HL-60/S4 (cell line): ENCODE results near the gene COL5A3.
"Not testable (repeated sequence)": the region's sequence is repeated elsewhere in the genome, so short reads cannot be mapped to it uniquely, and the experiment has no call there.

ENCODE experiments used
- in situ Hi-C: fragments of 300-500 bp; cut with MboI; formaldehyde crosslinking; loops from 2 replicates; pipeline ENCODE4 v1.14.3; 2022; ENCODE audit warnings: low sequenced_read_pairs

Gene COL5A3

GRCh38 chr19:9972103-9972502 is 38.2 kb downstream of the COL5A3 start:
- in situ Hi-C loops: no loop called here

- in situ Hi-C loops: no loop called here
These were observed 39.0 kb downstream of the COL5A3 start for GRCh38 chr19:9971166-9971897.

DNA sequence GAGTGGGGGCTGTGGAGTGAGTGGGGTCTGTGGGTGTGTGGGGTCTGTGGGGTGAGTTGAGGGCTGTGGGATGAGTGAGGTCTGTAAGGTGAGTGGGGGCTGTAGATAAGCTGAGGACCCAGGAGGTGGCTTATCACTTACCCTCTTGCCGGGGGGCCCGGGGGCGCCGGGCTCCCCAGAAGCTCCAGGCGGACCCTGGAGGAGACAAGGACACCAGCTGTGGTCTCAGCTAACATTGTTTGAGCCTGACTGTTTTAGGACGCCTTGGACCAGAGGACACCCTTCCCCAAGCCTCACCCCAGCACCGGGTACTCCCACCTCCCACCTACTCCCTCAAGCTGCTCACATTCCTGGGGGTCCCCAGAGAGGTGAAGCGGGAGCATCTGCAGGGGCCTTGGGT is 39.8 kb downstream of the COL5A3 start:
- in situ Hi-C loops: no loop called here

- in situ Hi-C loops: no loop called here
These were observed 40.7 kb downstream of the COL5A3 start for GRCh38 chr19:9969688-9969975.

GRCh38 chr19:9968820-9969687 is 41.2 kb downstream of the COL5A3 start:
- in situ Hi-C loops: no loop called here

DNA sequence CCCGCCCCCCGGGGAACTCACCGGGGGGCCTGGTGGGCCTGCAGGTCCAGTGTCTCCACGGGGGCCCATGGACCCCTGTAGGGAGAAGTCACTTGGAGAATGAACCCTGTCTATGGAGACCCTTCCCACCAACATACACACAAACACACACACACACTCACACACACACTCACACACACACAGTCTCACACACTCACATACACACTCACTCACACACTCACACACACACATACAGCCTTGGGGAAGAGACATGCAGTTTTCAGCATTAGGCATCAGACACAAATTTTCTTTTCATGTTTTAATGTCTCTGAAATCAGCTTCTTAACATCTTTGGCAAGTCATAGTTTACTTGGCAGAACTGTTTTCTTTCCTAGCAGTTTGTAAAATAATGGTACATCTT is 43.0 kb downstream of the COL5A3 start:
- in situ Hi-C loops: no loop called here

DNA sequence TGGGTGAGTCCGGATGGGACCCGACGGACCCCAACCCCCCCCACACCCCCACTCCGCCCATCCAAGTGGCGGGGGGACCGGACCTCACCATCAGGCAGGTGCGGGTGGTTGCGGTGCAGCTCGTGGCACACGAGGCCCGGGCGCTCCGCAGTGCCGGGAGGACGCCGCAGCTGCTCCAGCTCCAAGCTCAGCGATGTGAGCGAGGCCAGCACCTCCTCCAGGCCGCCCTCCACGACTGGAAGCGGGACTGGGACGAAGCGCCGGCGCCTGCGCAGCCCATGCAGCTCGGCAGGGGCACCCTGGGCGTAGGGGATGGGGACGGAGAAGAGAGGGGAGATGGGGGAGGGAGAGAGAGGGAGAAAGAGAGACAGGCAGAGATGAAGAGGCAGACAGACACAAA is 43.9 kb downstream of the COL5A3 start:
- in situ Hi-C loops: no loop called here

DNA sequence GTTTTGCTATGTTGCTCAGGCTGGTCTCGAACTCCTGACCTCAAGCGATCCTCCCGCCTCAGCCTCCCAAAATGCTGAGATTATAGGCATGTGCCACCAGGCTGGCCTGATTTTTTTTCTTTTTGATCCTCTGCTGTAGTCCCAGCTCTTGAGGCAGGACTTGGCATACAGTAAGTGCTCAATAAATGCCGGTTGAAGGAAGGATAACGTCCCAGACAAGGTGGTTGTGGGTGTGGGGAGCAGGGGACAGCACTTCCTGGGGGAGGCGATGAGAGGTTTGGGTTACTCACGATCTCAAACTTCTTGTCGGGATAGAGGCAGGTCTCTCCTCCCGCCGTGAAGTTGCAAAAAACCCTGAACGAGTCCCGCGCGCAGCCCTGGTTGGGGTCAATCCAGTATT is 44.3 kb downstream of the COL5A3 start:
- in situ Hi-C loops: no loop called here

GRCh38 chr19:9962623-9963290 is 47.5 kb downstream of the COL5A3 start:
- in situ Hi-C loops: no loop called here

- in situ Hi-C loops: no loop called here
These were observed 49.2 kb downstream of the COL5A3 start for GRCh38 chr19:9961103-9961502.

- in situ Hi-C loops: no loop called here
These were observed 51.9 kb downstream of the COL5A3 start for GRCh38 chr19:9958379-9958821.

DNA sequence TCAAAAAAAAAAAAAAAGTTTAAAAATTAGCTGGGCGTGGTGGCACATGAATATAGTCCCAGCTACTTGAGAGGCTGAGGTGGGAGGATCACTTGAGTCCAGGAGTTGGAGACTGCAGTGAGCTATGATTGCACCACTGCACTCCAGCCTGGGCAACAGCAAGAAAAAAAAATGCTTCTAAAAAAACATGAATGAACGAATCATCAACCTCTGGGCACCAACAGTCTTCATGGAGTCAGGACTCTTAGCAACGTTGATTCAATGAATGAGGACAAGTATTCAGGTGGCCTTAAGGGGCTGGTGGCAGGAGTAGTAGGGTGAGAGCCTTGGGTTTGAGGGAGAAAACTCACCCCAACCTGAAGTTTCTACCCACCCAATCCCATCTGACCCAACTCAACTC is 53.3 kb downstream of the COL5A3 start:
- in situ Hi-C loops: no loop called here

DNA sequence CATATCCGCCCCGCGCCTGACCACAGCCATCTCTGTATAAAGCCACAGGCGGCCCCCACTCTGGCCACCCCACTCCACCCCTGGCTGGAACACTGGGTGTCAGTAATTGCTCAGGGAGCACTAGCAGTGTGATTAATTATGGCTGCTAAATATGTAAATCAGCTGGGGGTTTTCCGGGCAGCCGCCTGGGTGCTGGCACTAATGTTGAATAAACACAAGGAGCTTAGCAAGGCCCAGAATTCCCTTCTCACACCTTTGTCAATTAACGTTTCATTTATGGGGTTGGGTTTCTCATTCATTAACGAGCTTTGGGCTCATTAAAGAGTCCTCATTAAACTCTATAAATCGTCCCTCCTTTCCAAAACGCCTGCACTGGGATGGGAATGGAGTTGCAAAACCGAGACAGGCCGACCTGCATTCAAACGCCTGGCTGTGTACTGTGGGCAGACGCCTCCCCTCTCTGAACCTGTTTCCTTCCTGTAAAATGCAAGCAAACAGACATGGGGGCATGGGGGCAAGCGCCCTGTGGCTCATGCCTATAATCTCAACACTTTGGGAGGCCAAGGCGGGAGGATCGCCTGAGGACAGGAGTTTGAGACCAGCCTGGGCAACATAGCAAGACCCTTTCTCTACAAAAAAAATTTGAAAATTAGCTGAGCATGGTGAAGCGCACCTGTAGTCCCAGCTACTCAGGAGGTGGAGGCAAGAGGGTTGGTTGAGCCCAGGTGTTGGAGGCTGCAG is 56.3 kb downstream of the COL5A3 start:
- in situ Hi-C loops: no loop called here

DNA sequence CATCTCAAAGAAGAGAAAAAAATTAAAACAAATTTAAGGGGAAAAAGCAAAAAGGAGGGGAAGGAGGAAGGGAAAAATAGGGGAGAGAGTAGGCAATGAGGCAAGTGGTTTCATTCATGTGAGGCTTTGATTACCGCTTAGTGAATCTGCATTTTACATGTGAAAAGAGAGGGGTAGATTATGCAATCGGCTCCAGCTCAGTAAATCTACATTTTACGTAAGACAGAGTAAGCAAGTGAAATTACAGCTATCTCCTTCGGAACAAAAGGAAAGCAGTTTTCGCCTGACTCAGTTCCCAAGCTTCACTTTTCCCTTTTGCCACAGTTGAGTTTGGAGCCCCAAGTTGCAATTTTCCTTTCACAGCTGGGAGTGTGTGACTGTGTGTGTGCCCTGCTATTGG is 58.0 kb downstream of the COL5A3 start:
- in situ Hi-C loops: no loop called here

DNA sequence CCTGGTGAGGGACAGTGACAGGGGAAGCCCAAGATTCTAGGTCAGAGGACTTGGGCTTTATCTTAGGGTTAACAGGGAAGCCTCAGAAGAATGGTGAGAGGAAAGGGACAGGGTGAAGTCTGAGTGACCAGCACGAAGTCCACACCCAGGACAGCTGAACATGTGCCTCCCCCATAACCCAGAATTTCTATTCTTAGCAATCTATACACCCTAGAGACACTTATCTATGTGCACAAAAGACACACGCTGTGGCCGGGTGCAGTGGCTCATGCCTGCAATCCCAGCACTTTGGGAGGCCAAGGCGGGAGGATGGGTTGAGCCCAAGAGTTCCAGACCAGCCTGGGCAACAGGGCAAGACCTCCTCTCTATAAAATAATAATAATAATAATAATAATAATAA is 62.9 kb downstream of the COL5A3 start:
- in situ Hi-C loops: no loop called here

DNA sequence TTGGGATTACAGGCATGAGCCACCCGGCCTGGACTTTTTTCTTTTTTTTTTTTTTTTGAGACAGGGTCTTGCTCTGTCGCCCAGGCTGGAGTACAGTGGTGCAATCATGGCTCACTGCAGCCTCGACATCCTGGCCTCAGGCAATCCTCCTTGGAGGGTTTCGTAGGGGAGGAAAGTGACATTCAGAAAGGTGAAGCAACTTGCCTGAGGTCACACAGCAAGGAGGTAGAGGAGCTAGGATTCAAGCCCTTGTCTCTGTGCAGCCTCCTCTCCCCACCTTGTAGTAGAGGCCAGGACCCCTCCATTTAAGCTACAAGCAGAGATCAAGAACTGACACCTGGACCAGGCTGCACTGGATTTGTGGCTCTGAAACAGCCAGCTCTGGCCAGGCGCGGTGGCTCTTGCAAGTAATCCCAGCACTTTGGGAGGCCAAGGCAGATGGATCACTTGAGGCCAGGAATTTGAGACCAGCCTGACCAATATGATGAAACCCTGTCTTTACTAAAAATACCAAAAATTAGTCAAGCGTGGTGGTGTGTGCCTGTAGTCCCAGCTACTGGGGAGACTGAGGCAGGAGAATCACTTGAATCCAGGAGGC is 63.7 kb downstream of the COL5A3 start:
- in situ Hi-C loops: not testable (repeated sequence)

DNA sequence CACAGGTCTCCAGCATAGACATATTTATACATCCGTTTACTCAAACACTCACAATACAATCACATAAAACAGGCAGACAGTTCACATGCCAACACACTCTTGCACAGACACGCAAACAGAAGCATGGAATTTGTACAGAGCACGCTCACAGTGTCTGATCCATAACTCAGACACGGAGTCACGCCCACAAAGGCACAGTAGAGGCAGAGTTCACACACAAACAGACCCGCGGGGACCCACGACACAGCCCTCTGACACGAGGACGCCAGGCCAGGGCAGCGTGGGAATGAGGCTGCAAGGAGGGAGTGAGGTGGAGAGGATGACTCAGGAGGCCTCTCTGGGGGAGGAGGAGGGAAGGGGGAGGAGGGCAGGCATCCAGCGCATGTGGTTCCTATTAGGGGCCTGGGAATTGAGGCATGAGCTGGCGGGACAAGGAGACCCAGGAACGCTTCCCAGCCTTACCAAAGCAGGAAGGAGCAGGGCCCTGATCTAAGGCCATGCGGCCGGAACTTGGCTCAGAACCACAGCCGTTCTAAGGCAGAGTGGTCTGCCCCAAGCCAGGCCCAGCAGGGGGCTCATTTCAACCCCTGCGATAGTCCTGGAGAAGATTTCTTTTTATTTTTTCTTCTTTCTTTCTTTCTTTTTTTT is 64.9 kb downstream of the COL5A3 start:
- in situ Hi-C loops: no loop called here

DNA sequence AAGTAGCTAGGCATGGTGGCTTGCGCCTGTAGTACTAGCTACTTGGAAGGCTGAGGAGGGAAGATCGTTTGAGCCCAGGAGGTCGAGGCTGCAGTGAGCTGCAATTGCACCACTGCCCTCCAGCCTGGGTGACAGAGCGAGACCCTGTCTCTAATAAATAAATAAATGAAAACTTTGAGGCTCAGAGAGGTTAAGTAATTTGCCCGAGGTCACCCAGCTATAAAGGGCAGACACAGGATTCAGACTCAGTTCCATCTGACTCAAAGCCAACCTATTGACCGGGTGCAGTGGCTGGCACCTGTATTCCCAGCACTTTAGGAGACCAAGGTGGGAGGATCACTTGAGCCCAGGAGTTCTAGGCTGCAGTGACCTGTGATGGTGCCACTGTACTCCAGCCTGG is 66.6 kb downstream of the COL5A3 start:
- in situ Hi-C loops: no loop called here

DNA sequence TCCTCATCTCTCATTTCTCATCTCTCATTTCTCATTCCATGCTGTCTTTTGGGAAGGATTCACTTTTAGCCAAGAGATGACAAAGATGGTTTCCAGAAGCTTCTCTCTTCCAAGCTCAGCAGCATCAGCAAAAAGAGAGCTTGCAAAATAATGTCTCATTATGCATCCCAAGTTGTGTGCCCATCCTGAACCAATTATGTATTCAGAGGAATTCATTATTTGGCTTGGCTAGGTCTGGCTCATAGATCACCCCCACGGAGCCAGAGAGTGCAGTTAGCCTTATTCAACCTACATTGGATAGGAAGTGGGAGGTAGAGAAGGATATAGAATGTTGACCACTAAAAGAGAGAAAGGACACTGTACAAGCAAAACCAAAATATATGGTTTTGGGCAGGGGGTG is 68.6 kb downstream of the COL5A3 start:
- in situ Hi-C loops: no loop called here

GRCh38 chr19:9941231-9941630 is 69.1 kb downstream of the COL5A3 start:
- in situ Hi-C loops: no loop called here
